HG02938 (cell line): ENCODE measurements around the gene ZNF578.
"Not testable (repeated sequence)": the region's sequence is repeated elsewhere in the genome, so short reads cannot be mapped to it uniquely, and the experiment has no call there.

ENCODE experiments used
- ATAC-seq: cut with Tn5 transposase; IDR thresholded peaks from one replicate; pipeline ENCODE4 v1.9.1; 2021; ENCODE audit warnings: mild to moderate bottlenecking, moderate library complexity; ENCODE audit not compliant: unreplicated experiment

The ZNF578 gene

GRCh38 chr19:52453324-52454094 is at the start of gene ZNF578:
Gene ZNF578, plus strand, starts transcription at chr19:52453553. Its CDS starts 48,293 bp downstream, at chr19:52501846.
- ATAC-seq = no peak

- ATAC-seq = no peak
These were observed 43.1 kb upstream of the ZNF578 start for GRCh38 chr19:52410276-52410675.

- no peak for ATAC-seq
These were observed 37.6 kb upstream of the ZNF578 start for GRCh38 chr19:52415711-52416110.

- no peak for ATAC-seq
These were observed 24.4 kb upstream of the ZNF578 start, which contains the start of gene ZNF534 for GRCh38 chr19:52428937-52429336. Gene ZNF534, plus strand, starts transcription at chr19:52429148. Its CDS starts 2,327 bp downstream, at chr19:52431475.

- no peak for ATAC-seq
These were observed 11.2 kb upstream of the ZNF578 start for GRCh38 chr19:52442179-52442578.

GRCh38 chr19:52444506-52444905 is 8.8 kb upstream of the ZNF578 start:
- ATAC-seq = no peak

GRCh38 chr19:52451241-52451640 is 2.1 kb upstream of the ZNF578 start:
- ATAC-seq = no peak

GRCh38 chr19:52464798-52465470 is 11.6 kb downstream of the ZNF578 start:
- ATAC-seq = no peak

- ATAC-seq = no peak
These were observed 20.4 kb downstream of the ZNF578 start for GRCh38 chr19:52473655-52474350.

- no peak for ATAC-seq
These were observed 21.2 kb downstream of the ZNF578 start for GRCh38 chr19:52474351-52475127.

- ATAC-seq = not testable (repeated sequence)
These were observed 30.9 kb downstream of the ZNF578 start for GRCh38 chr19:52484111-52484743.

- not testable (repeated sequence) for ATAC-seq
These were observed 31.7 kb downstream of the ZNF578 start for GRCh38 chr19:52485064-52485463.

GRCh38 chr19:52485561-52486240 is 32.3 kb downstream of the ZNF578 start:
- not testable (repeated sequence) for ATAC-seq

GRCh38 chr19:52492201-52492993 is 39.0 kb downstream of the ZNF578 start:
- ATAC-seq = no peak

- no peak for ATAC-seq
These were observed 39.7 kb downstream of the ZNF578 start for GRCh38 chr19:52492994-52493470.

- no peak for ATAC-seq
These were observed 41.2 kb downstream of the ZNF578 start for GRCh38 chr19:52494518-52494917.

GRCh38 chr19:52498571-52498970 is 45.2 kb downstream of the ZNF578 start:
- ATAC-seq = no peak

GRCh38 chr19:52500474-52500873 is 47.1 kb downstream of the ZNF578 start:
- ATAC-seq = not testable (repeated sequence)

- not testable (repeated sequence) for ATAC-seq
These were observed 47.6 kb downstream of the ZNF578 start for GRCh38 chr19:52500991-52501390.
